ENCODE data around the gene DPF3. TPM values are rescaled to one million over a fixed set of nuclear protein-coding genes. Genes with fewer than 3 reads are reported as not detected.

DPF3 gene
- total and polyA plus RNA-seq, 11 donors = 13.5 to 53.8 (median 37.0) TPM

DNA sequence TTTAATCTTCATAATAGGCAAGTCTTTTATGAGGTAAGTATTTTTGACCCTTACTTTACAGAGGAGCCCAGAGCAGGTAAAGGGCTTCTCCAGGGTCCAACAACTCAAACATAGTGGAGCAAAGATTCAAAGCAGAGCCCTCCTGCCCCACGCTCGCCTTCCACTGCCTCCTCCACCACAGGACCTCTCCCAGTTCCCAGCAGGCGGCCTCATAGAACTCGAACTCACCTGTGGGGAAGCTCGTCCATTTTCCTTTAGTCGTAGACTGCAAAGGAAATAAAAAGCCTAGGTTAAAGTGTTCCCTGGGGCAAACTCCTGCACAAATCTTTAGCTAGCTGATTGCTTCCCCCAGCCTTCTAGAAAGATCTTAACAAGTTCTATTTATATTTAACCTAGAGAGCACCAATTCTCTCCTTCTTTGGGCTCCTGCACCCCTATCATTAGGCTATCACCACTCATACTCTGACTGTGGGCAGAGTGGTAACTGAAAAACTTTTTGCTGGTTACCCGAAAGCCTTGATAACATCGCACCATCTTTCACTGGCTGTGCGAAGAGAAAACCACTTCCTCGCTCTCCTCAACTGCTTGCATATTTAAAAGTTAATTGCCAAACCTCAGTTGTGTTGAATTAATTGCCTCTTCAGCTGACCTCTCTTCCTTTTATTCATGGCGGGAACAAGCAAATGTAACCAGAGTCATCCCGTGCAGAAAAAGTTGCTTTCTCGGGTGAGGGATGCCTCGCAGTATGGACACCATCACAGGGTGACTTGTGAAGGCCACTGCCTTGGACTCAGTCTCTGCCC, 299.6 kb downstream of the DPF3 start:
- DNase-seq (no peak), ATAC-seq (no peak)
- intact Hi-C loops (cut with DNase I) = no loop called here
- no peaks in the 10 kb centered on the region for H3K36me3 ChIP-seq
- H3K4me1 ChIP-seq = peaks cover 0 to 3% (median 0%) of the 10 kb centered on the region in 12 donors
- WGBS, 4 donors = 80 to 90% (median 85%) methylated on average over 14 of the region's 14 CpGs
- no peaks in the 10 kb centered on the region for H3K9me3 ChIP-seq
- no peak overlapping the region for H3K27ac ChIP-seq
- peaks cover 0 to 5% (median 0%) of the 10 kb centered on the region in 9 donors for H3K27me3 ChIP-seq
- H3K4me3 ChIP-seq = no peak overlapping the region
- no peak for TF ChIP-seq POLR2A (IDR thresholded peaks at IDR 0.05)

DNA sequence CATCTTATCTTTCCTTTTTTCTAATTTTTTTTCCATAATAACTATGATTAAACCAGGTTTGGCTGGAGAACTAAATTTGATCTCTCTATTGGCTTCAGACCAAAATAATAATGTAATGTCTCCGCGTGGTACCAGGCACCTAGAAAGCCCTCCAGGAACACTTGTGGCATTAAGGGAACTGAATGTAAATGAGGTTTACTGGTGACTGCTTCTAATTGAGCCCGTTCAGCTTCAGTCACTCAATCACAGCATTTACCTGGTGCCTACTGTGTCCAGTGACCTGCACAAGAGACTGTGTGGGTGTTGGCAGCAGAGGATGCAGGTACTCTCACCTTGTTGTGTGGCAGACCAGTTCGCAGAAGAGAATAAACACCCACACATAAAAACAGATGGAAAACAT, 302.5 kb downstream of the DPF3 start:
- H3K36me3 ChIP-seq = no peaks in the 10 kb centered on the region
- no peaks in the 10 kb centered on the region for H3K9me3 ChIP-seq
- TF ChIP-seq, protein P1, sequence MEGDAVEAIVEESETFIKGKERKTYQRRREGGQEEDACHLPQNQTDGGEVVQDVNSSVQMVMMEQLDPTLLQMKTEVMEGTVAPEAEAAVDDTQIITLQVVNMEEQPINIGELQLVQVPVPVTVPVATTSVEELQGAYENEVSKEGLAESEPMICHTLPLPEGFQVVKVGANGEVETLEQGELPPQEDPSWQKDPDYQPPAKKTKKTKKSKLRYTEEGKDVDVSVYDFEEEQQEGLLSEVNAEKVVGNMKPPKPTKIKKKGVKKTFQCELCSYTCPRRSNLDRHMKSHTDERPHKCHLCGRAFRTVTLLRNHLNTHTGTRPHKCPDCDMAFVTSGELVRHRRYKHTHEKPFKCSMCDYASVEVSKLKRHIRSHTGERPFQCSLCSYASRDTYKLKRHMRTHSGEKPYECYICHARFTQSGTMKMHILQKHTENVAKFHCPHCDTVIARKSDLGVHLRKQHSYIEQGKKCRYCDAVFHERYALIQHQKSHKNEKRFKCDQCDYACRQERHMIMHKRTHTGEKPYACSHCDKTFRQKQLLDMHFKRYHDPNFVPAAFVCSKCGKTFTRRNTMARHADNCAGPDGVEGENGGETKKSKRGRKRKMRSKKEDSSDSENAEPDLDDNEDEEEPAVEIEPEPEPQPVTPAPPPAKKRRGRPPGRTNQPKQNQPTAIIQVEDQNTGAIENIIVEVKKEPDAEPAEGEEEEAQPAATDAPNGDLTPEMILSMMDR (IDR thresholded peaks at IDR 0.05) = no peak
- TF ChIP-seq POLR2A (IDR thresholded peaks at IDR 0.05) = no peak
- no peak overlapping the region for H3K4me3 ChIP-seq
- no peak for DNase-seq
- WGBS, 4 donors = 87 to 93% (median 89%) methylated on average over 4 of the region's 4 CpGs
- ATAC-seq = no peak
- H3K4me1 ChIP-seq = peaks cover 0 to 3% (median 0%) of the 10 kb centered on the region in 12 donors
- peaks cover 0 to 5% (median 0%) of the 10 kb centered on the region in 9 donors for H3K27me3 ChIP-seq
- H3K27ac ChIP-seq = no peak overlapping the region
- intact Hi-C loops (cut with DNase I) = no loop called here

DNA sequence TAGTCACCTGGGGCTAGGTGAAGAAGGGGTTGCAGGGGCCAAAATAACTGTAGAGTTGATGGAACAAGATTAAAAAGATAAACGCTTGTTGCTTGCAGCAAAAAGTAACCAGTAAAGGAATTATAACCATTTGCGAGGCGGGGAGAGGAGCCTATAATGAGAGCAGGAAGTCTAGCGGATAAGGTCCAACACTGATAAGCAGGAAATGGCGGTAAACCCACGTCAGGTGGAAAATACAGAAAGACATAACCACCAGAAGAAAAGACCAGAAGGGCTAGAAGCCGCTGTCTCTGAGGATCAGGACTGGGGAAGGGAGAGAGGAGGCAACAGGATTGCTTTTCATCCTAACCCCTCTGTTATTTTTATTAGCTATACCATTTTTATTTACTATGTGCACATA, 303.3 kb downstream of the DPF3 start:
- Histone ChIP-seq H3K4me1 (peaks cover 0 to 3% (median 0%) of the 10 kb centered on the region in 12 donors), H3K27ac (no peak overlapping the region), H3K9me3 (no peaks in the 10 kb centered on the region), H3K4me3 (no peak overlapping the region), H3K36me3 (no peaks in the 10 kb centered on the region), H3K27me3 (peaks cover 0 to 5% (median 0%) of the 10 kb centered on the region in 9 donors)
- intact Hi-C loops (cut with DNase I) = no loop called here
- WGBS, 4 donors = 46 to 58% (median 55%) methylated on average over 7 of the region's 7 CpGs
- ATAC-seq (no peak), DNase-seq (no peak)
- TF ChIP-seq POLR2A (IDR thresholded peaks at IDR 0.05) = no peak
- TF ChIP-seq, protein P1 (IDR thresholded peaks at IDR 0.05) = no peak

DNA sequence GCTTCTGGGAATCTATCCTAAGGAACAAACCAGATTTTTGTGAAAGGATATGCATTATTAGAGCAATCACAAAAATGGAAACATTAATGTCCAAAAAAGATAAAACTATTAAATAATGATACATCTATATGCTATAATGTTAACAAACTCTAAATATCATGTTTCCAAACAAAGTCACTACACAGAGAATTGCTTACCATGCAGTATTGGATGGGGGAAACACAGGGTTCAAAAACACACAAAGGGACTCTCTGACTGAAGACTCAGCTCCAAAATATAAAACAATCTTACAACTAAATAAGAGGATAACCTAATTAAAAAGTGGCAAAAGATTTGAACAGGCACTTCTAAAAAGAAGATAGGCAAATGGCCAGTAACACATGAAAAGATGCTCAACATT, 304.2 kb downstream of the DPF3 start:
- intact Hi-C loops (cut with DNase I) = no loop called here

More for the DNA sequence above, 304.2 kb downstream of the DPF3 start:
- DNase-seq (no peak), ATAC-seq (no peak)
- no peak overlapping the region for H3K27ac ChIP-seq
- no peaks in the 10 kb centered on the region for H3K36me3 ChIP-seq
- H3K9me3 ChIP-seq = no peaks in the 10 kb centered on the region
- TF ChIP-seq, protein P1 (IDR thresholded peaks at IDR 0.05) = no peak
- no peak for TF ChIP-seq POLR2A (IDR thresholded peaks at IDR 0.05)
- peaks cover 0 to 3% (median 0%) of the 10 kb centered on the region in 12 donors for H3K4me1 ChIP-seq
- no peak overlapping the region for H3K4me3 ChIP-seq
- H3K27me3 ChIP-seq = peaks cover 0 to 5% (median 0%) of the 10 kb centered on the region in 9 donors

Data from heart left ventricle (tissue), 16 donors.